GM13976 (cell line): Measurements from ENCODE around the gene PIGR.
A peak's percentile ranks its signal among the peaks of the same experiment; 100 is the strongest.

Experiments
- DNase-seq: peaks from one replicate; pipeline ENCODE4 v3.0.0; 2012; ENCODE audit warnings: low spot score
- in situ Hi-C: fragments of 300-500 bp; cut with MboI; formaldehyde crosslinking; loops from one replicate; pipeline ENCODE4 v1.12.0; 2022; ENCODE audit warnings: low sequenced_read_pairs, mixed read lengths, inconsistent platforms; ENCODE audit not compliant: unreplicated experiment
- TF ChIP-seq, protein P1 (sequence below): IDR thresholded peaks from 2 replicates; pipeline ENCODE4 v1.5.1; 2012; ENCODE audit warnings: borderline replicate concordance, mild to moderate bottlenecking; ENCODE audit not compliant: insufficient read depth; ENCODE audit errors: extremely low read depth, missing control alignments, control extremely low read depth

PIGR gene

GRCh38 chr1:206923009-206923960 lies 23.0 kb downstream of the PIGR start:
- in situ Hi-C loops = no loop called here
- DNase-seq = peak; percentile 75
- TF ChIP-seq, protein P1, sequence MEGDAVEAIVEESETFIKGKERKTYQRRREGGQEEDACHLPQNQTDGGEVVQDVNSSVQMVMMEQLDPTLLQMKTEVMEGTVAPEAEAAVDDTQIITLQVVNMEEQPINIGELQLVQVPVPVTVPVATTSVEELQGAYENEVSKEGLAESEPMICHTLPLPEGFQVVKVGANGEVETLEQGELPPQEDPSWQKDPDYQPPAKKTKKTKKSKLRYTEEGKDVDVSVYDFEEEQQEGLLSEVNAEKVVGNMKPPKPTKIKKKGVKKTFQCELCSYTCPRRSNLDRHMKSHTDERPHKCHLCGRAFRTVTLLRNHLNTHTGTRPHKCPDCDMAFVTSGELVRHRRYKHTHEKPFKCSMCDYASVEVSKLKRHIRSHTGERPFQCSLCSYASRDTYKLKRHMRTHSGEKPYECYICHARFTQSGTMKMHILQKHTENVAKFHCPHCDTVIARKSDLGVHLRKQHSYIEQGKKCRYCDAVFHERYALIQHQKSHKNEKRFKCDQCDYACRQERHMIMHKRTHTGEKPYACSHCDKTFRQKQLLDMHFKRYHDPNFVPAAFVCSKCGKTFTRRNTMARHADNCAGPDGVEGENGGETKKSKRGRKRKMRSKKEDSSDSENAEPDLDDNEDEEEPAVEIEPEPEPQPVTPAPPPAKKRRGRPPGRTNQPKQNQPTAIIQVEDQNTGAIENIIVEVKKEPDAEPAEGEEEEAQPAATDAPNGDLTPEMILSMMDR = no peak

GRCh38 chr1:206922524-206922923 lies 23.7 kb downstream of the PIGR start:
- no peak for DNase-seq

DNA sequence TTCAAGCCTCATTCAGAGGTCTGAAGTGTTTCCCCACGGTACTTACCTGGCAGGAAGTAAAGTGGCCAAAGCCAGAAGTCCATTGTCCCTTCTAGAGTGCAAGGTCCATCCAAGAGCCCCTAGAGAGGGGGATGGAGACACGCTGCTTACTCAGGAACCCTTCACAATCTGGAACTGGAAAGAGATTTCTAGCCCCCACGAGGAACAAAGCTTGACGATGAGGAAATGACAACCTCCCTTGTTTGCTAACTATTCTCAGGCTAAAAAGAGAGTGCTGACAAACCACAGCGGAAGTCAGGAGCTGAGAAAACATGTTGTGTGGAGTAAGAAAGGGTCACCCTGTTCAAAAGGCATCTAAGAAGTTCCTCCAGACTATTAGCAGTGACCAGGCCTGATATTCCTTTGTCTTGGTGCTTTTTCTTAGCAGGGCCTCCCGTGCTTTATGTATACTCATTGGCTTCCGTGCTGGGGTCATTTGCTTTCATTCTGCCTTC lies 24.4 kb downstream of the PIGR start, which contains the start of gene FCMR:
FCMR (minus strand) TSS at position 170 of the 494 bp plus-strand sequence; CDS start at position 83, 87 bp downstream.
- TF ChIP-seq, protein P1 = no peak
- DNase-seq = no peak

More at GRCh38 chr1:206922524-206922923, 23.7 kb downstream of the PIGR start:
- in situ Hi-C loops = no loop called here
- TF ChIP-seq, protein P1 = no peak

DNA sequence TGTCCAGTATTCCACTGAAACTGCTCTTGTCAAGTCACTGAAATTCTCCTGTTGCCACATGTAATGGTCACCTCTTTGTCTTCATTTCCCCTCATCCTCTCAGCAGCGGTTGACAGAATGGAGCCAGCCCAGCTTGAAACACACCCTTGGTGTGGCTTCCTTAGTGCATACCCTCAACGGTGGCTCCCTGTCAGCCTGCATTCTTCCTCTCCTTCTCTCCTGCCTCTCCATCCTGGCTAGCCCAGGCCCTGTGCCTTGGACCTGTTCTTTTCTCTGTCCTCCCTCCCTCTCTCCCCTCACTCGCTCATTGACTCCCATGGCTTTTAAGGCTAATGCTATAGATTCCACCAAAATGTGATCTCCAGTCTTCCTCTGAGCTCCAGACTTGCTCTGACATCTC lies 28.2 kb downstream of the PIGR start:
- DNase-seq = no peak
- in situ Hi-C loops = no loop called here
- TF ChIP-seq, protein P1 = no peak

More for the DNA sequence above, 24.4 kb downstream of the PIGR start, which contains the start of gene FCMR:
- in situ Hi-C loops = no loop called here

DNA sequence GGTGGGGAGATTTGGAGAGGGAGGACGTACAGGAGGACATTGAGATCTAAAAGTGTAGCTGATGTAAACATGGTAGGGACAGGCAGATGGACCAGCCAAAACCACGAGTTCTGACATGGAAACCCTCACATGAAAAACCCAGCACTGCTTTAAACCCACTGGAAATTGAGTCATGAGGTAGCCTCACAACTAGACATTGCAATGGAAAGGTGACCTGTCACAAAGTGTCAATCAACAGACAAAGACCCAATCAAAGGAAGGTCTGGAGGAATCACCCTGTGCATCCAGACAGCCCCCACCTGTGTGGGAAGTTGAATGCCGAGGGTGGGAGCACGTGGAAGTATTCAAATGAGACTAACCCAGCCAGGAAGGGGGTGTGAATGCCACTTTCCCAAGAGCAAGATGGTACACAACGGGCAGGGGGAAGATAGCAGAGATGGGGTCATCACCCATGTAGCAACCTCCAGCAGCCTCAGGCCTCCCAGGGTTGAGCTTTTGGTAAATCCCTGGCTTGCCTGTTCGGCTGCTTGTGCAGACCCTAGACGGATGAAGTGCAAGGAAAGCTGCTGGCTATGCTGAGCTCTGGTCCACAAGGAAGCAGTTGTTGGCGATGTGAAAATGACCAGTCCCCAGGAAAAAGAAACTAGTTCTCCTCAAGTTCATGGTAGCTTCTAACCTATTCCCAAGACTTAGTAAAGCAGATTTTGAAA lies 30.1 kb downstream of the PIGR start:
- TF ChIP-seq, protein P1 = no peak
- in situ Hi-C loops = no loop called here
- DNase-seq = no peak

- TF ChIP-seq, protein P1 = no peak
Measured at GRCh38 chr1:206915030-206915735, 31.1 kb downstream of the PIGR start.

More at GRCh38 chr1:206915030-206915735, 31.1 kb downstream of the PIGR start:
- in situ Hi-C loops = no loop called here
- no peak for DNase-seq
